Fibroblast of lung (primary cell): ENCODE data around the gene CSGALNACT2. TPM values are rescaled to one million over a fixed set of nuclear protein-coding genes. Genes with fewer than 3 reads are reported as not detected.

Experiments
- DNase-seq, 2 donors: peaks; one replicate each; pipeline versions ENCODE4 v3.0.0 to v3.0.0-alpha.2; 2010; ENCODE audit warnings: low read depth in 2 of 2
- H2AFZ ChIP-seq: 2 replicates; pipeline ENCODE4 v1.5.1; 2012; ENCODE audit warnings: low read length, control low read depth, inconsistent platforms
- H3K27ac ChIP-seq: 2 replicates; pipeline ENCODE4 v1.5.1; 2011; ENCODE audit warnings: low read length, control low read depth; ENCODE audit not compliant: insufficient read depth
- H3K27me3 ChIP-seq: 2 replicates; pipeline ENCODE4 v1.5.1; 2011; ENCODE audit warnings: mild to moderate bottlenecking, low read length; ENCODE audit not compliant: control insufficient read depth, insufficient read depth
- H3K36me3 ChIP-seq: 2 replicates; pipeline ENCODE4 v1.5.1; 2011; ENCODE audit warnings: low read length; ENCODE audit not compliant: control insufficient read depth, insufficient read depth
- H3K4me1 ChIP-seq: 2 replicates; pipeline ENCODE4 v1.5.1; 2011; ENCODE audit warnings: low read length; ENCODE audit not compliant: control insufficient read depth, insufficient read depth; ENCODE audit errors: extremely low read depth
- H3K4me2 ChIP-seq: 2 replicates; pipeline ENCODE4 v1.5.1; 2011; ENCODE audit warnings: low read length, control low read depth; ENCODE audit not compliant: insufficient read depth; ENCODE audit errors: extremely low read depth
- H3K4me3 ChIP-seq, 4 experiments: fragments of 200-600 bp in 1 of 4; sonication (generic) in 1 of 4; replicated peaks in 1 of 4; 2 replicates each; pipeline ENCODE4 v1.5.1; 2011 to 2016; ENCODE audit warnings: low read length in 4 of 4, low read depth in 3 of 4, mild to moderate bottlenecking in 3 of 4, control low read depth in 2 of 4, inconsistent platforms in 1 of 4, mixed read lengths in 1 of 4; ENCODE audit not compliant: insufficient read depth in 1 of 4; ENCODE audit errors: control extremely low read depth in 1 of 4
- H3K79me2 ChIP-seq: 2 replicates; pipeline ENCODE4 v1.5.1; 2012; ENCODE audit warnings: mild to moderate bottlenecking, low read length, inconsistent platforms; ENCODE audit not compliant: control insufficient read depth, insufficient read depth
- H3K9ac ChIP-seq: 2 replicates; pipeline ENCODE4 v1.5.1; 2011; ENCODE audit warnings: mild to moderate bottlenecking, low read length, control low read depth; ENCODE audit not compliant: insufficient read depth
- H3K9me3 ChIP-seq: 2 replicates; pipeline ENCODE4 v1.5.1; 2012; ENCODE audit warnings: low read depth, low read length; ENCODE audit not compliant: control insufficient read depth, insufficient read depth
- H4K20me1 ChIP-seq: 2 replicates; pipeline ENCODE4 v1.5.1; 2011; ENCODE audit warnings: low read length; ENCODE audit not compliant: control insufficient read depth, insufficient read depth; ENCODE audit errors: extremely low read depth
- CTCF ChIP-seq, 2 donors: IDR thresholded peaks in 1 of 2; conservative IDR thresholded peaks in 1 of 2; 1 replicate in 1 of 2; 2 replicates in 1 of 2; pipeline ENCODE4 v1.5.1; 2011 to 2012; ENCODE audit warnings: low read length in 2 of 2, control low read depth in 1 of 2, inconsistent platforms in 1 of 2, low read depth in 1 of 2, mild to moderate bottlenecking in 1 of 2
- EZH2 ChIP-seq: IDR thresholded peaks from 2 replicates; pipeline ENCODE4 v1.5.1; 2012; ENCODE audit warnings: low read length, control low read depth, mild to moderate bottlenecking; ENCODE audit errors: missing control alignments
- polyA plus RNA-seq, 2 donors: library from polyadenylated mRNA; depleted of rRNA in 1 of 2; stranded (reverse) in 1 of 2; unstranded in 1 of 2; fragments of >200 nt; gene quantifications; 2 replicates each; pipeline ENCODE4 v1.2.1, GENCODE V29; 2011 to 2012; ENCODE audit warnings: missing spikeins in 1 of 2
- total RNA-seq: library from RNA; depleted of rRNA; stranded (reverse); fragments of >200 nt; gene quantifications from 2 replicates; pipeline ENCODE4 v1.2.1, GENCODE V29; 2014

The CSGALNACT2 gene
- total and polyA plus RNA-seq, 2 donors (not counting 1 experiment from before 2014, with no cell fraction given), result 38.6 to 46.9 TPM

- Histone ChIP-seq H3K9me3 (no peaks in the 10 kb centered on the region), H2AFZ (no peak overlapping the region), H3K27ac (no peak overlapping the region), H3K36me3 (no peaks in the 10 kb centered on the region), H3K9ac (no peak overlapping the region), H4K20me1 (no peaks in the 10 kb centered on the region), H3K4me2 (no peak overlapping the region), H3K27me3 (peaks cover 12% of the 10 kb centered on the region), H3K4me3 (no peak overlapping the region), H3K79me2 (no peaks in the 10 kb centered on the region), H3K4me1 (no peaks in the 10 kb centered on the region)
- TF ChIP-seq CTCF (conservative IDR thresholded peaks at IDR 0.05 in 1 of 2, IDR thresholded peaks at IDR 0.05 in 1 of 2; ENCODE audit: low read depth in 1 of 2, low read length in 2 of 2) (no peak), EZH2 (no peak)
- no peak for DNase-seq
Measured at GRCh38 chr10:43224321-43224720, 86.1 kb downstream of the CSGALNACT2 start.

DNA sequence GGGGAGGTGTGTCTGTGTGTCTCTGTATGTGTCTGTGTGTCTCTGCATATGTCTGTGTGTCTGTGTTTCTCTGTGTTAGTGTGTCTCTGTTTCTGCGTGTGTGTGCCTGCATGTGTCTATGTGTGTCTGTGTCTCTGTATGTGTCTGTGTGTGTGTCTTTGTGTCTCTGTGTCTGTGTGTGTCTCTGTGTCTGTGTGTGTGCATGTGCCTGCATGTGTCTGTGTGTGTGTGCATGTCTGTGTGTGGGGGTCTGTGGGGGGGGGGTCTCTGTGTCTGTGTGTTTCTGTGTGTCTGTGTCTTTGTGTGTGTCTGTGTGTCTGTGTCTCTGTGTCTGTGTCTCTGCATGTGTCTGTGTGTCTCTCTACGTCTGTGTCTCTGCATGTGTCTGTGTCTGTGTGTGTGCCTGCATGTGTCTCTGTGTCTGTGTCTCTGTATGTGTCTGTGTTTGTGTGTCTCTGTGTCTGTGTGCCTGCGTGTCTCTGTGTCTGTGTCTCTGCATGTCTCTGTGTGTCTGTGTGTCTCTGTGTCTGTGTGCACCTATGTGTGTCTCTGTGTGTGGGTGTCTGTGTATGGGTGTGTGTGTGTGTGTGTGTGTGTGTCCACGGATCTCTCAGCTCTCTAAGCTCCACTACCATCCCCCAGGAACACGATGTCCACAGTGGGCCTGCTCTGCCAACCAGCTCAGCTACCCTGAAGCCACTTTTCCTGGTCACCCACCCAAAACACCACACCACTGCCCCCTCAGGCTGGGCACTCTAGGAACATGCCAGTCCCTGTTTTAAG, 87.0 kb downstream of the CSGALNACT2 start:
- H3K27ac ChIP-seq, result no peak overlapping the region
- DNase-seq, result no peak
- H3K4me2 ChIP-seq, result no peak overlapping the region
- no peaks in the 10 kb centered on the region for H3K9me3 ChIP-seq
- H2AFZ ChIP-seq, result no peak overlapping the region
- H3K9ac ChIP-seq, result no peak overlapping the region
- no peaks in the 10 kb centered on the region for H3K79me2 ChIP-seq
- H3K36me3 ChIP-seq, result no peaks in the 10 kb centered on the region
- TF ChIP-seq EZH2, result no peak
- TF ChIP-seq CTCF (conservative IDR thresholded peaks at IDR 0.05 in 1 of 2, IDR thresholded peaks at IDR 0.05 in 1 of 2; ENCODE audit: low read depth in 1 of 2, low read length in 2 of 2), result no peak
- H3K4me3 ChIP-seq, result no peak overlapping the region
- peaks cover 17% of the 10 kb centered on the region for H3K27me3 ChIP-seq
- no peaks in the 10 kb centered on the region for H3K4me1 ChIP-seq
- no peaks in the 10 kb centered on the region for H4K20me1 ChIP-seq

DNA sequence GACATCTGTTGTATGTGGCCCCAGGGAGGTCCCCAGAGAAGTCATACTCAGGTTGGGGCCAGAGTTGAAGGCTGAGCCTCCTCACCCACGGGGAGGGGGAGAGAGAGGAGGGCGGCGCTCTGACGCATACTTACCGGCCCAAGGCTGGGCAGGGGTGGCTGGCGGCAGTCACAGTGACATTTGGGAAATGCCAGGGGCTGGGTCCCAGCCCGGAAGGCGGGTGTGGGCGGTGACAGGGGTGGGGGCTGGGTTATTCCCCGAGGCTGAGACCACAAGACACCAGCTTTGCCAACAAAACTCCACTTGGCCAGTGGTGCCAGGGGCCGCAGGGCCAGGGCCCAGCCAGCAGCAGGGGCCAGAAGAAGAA, 87.5 kb downstream of the CSGALNACT2 start:
- no peak for TF ChIP-seq CTCF (conservative IDR thresholded peaks at IDR 0.05 in 1 of 2, IDR thresholded peaks at IDR 0.05 in 1 of 2; ENCODE audit: low read depth in 1 of 2, low read length in 2 of 2)
- TF ChIP-seq EZH2, result no peak
- Histone ChIP-seq H3K27ac (no peak overlapping the region), H3K9me3 (no peaks in the 10 kb centered on the region), H3K4me2 (no peak overlapping the region), H2AFZ (no peak overlapping the region), H3K9ac (no peak overlapping the region), H3K4me3 (no peak overlapping the region), H3K79me2 (no peaks in the 10 kb centered on the region), H3K36me3 (no peaks in the 10 kb centered on the region), H3K4me1 (no peaks in the 10 kb centered on the region), H4K20me1 (no peaks in the 10 kb centered on the region), H3K27me3 (peaks cover 22% of the 10 kb centered on the region)
- DNase-seq, result no peak
